Frontal cortex (tissue), 4 donors: ENCODE measurements around the gene RTN4R. TPM values are rescaled to one million over a fixed set of nuclear protein-coding genes. Genes with fewer than 3 reads are reported as not detected.
A peak's percentile ranks its signal among the peaks of the same experiment; 100 is the strongest.

Source experiments
- DNase-seq, 2 donors: peaks; one replicate each; pipeline ENCODE4 v3.0.0; 2012; ENCODE audit warnings: low spot score in 2 of 2
- FAIRE-seq: peaks from 2 replicates; lab custom pipeline; 2012; peaks lifted over from hg19 to GRCh38; lab: Jason Lieb, UNC
- total RNA-seq: library from RNA; depleted of rRNA; stranded (reverse); fragments of >200 nt; gene quantifications from one replicate; pipeline ENCODE4 v1.2.3, GENCODE V29; 2014
- donor health status: control.
- donor health status: control.
- donor health status: control.

RTN4R gene
- total RNA-seq, 1 donor from 2014 or later = 10.2 TPM

- DNase-seq (no peak), FAIRE-seq (no peak)
Observed at GRCh38 chr22:20245577-20246367, 22.3 kb downstream of the RTN4R start.

GRCh38 chr22:20244691-20245576 lies 23.2 kb downstream of the RTN4R start:
- FAIRE-seq (no peak), DNase-seq (no peak)

- DNase-seq (no peak), FAIRE-seq (no peak)
Observed at GRCh38 chr22:20244250-20244648, 23.9 kb downstream of the RTN4R start.

GRCh38 chr22:20243537-20244249 lies 24.4 kb downstream of the RTN4R start:
- FAIRE-seq (no peak), DNase-seq (peak in 1 of 2 donors; percentile 74)

- no peak for FAIRE-seq
Observed at GRCh38 chr22:20243176-20243536, 25.0 kb downstream of the RTN4R start.

GRCh38 chr22:20242393-20243175 lies 25.5 kb downstream of the RTN4R start:
- FAIRE-seq = no peak

More at GRCh38 chr22:20243176-20243536, 25.0 kb downstream of the RTN4R start:
- DNase-seq = no peak

GRCh38 chr22:20241579-20242392 lies 26.3 kb downstream of the RTN4R start:
- peak in 1 of 2 donors; percentile 68 for DNase-seq
- no peak for FAIRE-seq

More at GRCh38 chr22:20242393-20243175, 25.5 kb downstream of the RTN4R start:
- DNase-seq = no peak

GRCh38 chr22:20240900-20241299 lies 27.2 kb downstream of the RTN4R start:
- DNase-seq (no peak), FAIRE-seq (no peak)

- DNase-seq (peak; percentile 72 to 80), FAIRE-seq (no peak)
Observed at GRCh38 chr22:20240447-20240764, 27.7 kb downstream of the RTN4R start.

- no peak for DNase-seq
- FAIRE-seq = no peak
Observed at GRCh38 chr22:20239676-20240446, 28.3 kb downstream of the RTN4R start.

GRCh38 chr22:20238901-20239675 lies 29.0 kb downstream of the RTN4R start:
- FAIRE-seq (no peak), DNase-seq (peak in 1 of 2 donors; percentile 72)

GRCh38 chr22:20238536-20238900 lies 29.6 kb downstream of the RTN4R start:
- FAIRE-seq (no peak), DNase-seq (peak; percentile 67 to 69)

- DNase-seq = no peak
- FAIRE-seq = no peak
Observed at GRCh38 chr22:20237480-20238440, 30.4 kb downstream of the RTN4R start.

- FAIRE-seq = no peak
Observed at GRCh38 chr22:20236052-20236717, 31.9 kb downstream of the RTN4R start.

GRCh38 chr22:20235389-20235991 lies 32.6 kb downstream of the RTN4R start:
- DNase-seq = no peak
- FAIRE-seq = no peak

More at GRCh38 chr22:20236052-20236717, 31.9 kb downstream of the RTN4R start:
- DNase-seq = no peak
